Neural cell (in vitro differentiated cells): Measurements from ENCODE around the gene RGS17. TPM values are rescaled to one million over a fixed set of nuclear protein-coding genes. Genes with fewer than 3 reads are reported as not detected.
"Not testable (repeated sequence)": the region's sequence is repeated elsewhere in the genome, so short reads cannot be mapped to it uniquely, and the experiment has no call there.

Experiments used
- H2AFZ ChIP-seq: fragments of 200-600, 300-800 bp; sonication (generic), shearing (Covaris generic); 2 replicates; pipeline ENCODE4 v1.6.0; 2014; ENCODE audit warnings: low read depth, mild to moderate bottlenecking, antibody characterized with exemption, low read length, moderate library complexity
- H3F3A ChIP-seq: fragments of 200-600 bp; shearing (Covaris generic); 2 replicates; pipeline ENCODE4 v1.6.1; 2016; ENCODE audit warnings: mild to moderate bottlenecking, moderate library complexity, mixed read lengths, antibody characterized with exemption, low read length; ENCODE audit not compliant: insufficient read depth, poor library complexity, severe bottlenecking
- H3K27ac ChIP-seq: fragments of 200-600, 300-800 bp; sonication (generic), shearing (Covaris generic); 2 replicates; pipeline ENCODE4 v1.5.1; 2014; ENCODE audit warnings: mild to moderate bottlenecking, low read length, moderate library complexity
- H3K27me3 ChIP-seq: fragments of 300-800, 200-600 bp; sonication (generic), shearing (Covaris generic); 2 replicates; pipeline ENCODE4 v1.6.0; 2014; ENCODE audit warnings: mild to moderate bottlenecking, low read depth, low read length, moderate library complexity; ENCODE audit not compliant: insufficient read depth
- H3K36me3 ChIP-seq: fragments of 300-800, 200-600 bp; sonication (generic), shearing (Covaris generic); 2 replicates; pipeline ENCODE4 v1.5.1; 2014; ENCODE audit warnings: mild to moderate bottlenecking, antibody characterized with exemption, low read length, moderate library complexity; ENCODE audit not compliant: insufficient read depth
- H3K4me2 ChIP-seq: fragments of 300-800, 200-600 bp; sonication (generic), shearing (Covaris generic); 2 replicates; pipeline ENCODE4 v1.6.0; 2014; ENCODE audit warnings: mild to moderate bottlenecking, low read length
- H3K4me3 ChIP-seq: fragments of 300-800, 200-600 bp; sonication (generic), shearing (Covaris generic); 2 replicates; pipeline ENCODE4 v1.5.1; 2014; ENCODE audit warnings: mild to moderate bottlenecking, low read length, moderate library complexity
- H3K79me2 ChIP-seq: fragments of 200-600 bp; shearing (Covaris generic); replicated peaks from 2 replicates; pipeline ENCODE4 v1.6.0; 2014; ENCODE audit warnings: mild to moderate bottlenecking, low read length, moderate library complexity; ENCODE audit not compliant: insufficient read depth
- H3K9ac ChIP-seq: fragments of 300-800, 200-600 bp; sonication (generic), shearing (Covaris generic); 2 replicates; pipeline ENCODE4 v1.6.1; 2016; ENCODE audit warnings: mild to moderate bottlenecking, low read length, mixed read lengths
- H3K9me2 ChIP-seq: fragments of 200-600 bp; shearing (Covaris generic); 2 replicates; pipeline ENCODE4 v1.6.1; 2016; ENCODE audit warnings: mild to moderate bottlenecking, low read length, mixed read lengths; ENCODE audit not compliant: insufficient read depth
- H3K9me3 ChIP-seq: fragments of 200-600, 300-800 bp; sonication (generic), shearing (Covaris generic); 2 replicates; pipeline ENCODE4 v1.6.1; 2016; ENCODE audit warnings: mild to moderate bottlenecking, mixed run types, low read length, moderate library complexity, mixed read lengths
- H4K20me1 ChIP-seq: fragments of 200-600 bp; shearing (Covaris generic); 2 replicates; pipeline ENCODE4 v1.6.1; 2016; ENCODE audit warnings: mild to moderate bottlenecking, mixed run types; ENCODE audit not compliant: insufficient read depth
- EP300 ChIP-seq: fragments of 450-650 bp; conservative IDR thresholded peaks from 2 replicates; pipeline ENCODE4 v1.6.1; 2014; ENCODE audit warnings: antibody characterized with exemption, mild to moderate bottlenecking, moderate library complexity; ENCODE audit not compliant: poor library complexity, severe bottlenecking
- EZH2 ChIP-seq: fragments of 200-600, 300-800 bp; shearing (Covaris generic), sonication (generic); IDR thresholded peaks from 2 replicates; pipeline ENCODE4 v1.6.1; 2014; ENCODE audit warnings: antibody characterized with exemption, low read length, borderline replicate concordance, mild to moderate bottlenecking; ENCODE audit not compliant: insufficient read depth, poor library complexity, severe bottlenecking
- MXI1 ChIP-seq: fragments of 450-650 bp; conservative IDR thresholded peaks from 2 replicates; pipeline ENCODE4 v1.6.1; 2014; ENCODE audit warnings: antibody characterized with exemption, mild to moderate bottlenecking; ENCODE audit not compliant: poor library complexity, severe bottlenecking
- POLR2AphosphoS5 ChIP-seq: IDR thresholded peaks from 2 replicates; pipeline ENCODE4 v1.6.1; 2012
- RAD21 ChIP-seq: fragments of 450-650 bp; conservative IDR thresholded peaks from 2 replicates; pipeline ENCODE4 v1.6.1; 2014; ENCODE audit warnings: antibody characterized with exemption, mild to moderate bottlenecking, moderate library complexity
- SMC3 ChIP-seq: fragments of 450-650 bp; conservative IDR thresholded peaks from 2 replicates; pipeline ENCODE4 v1.6.1; 2014; ENCODE audit warnings: antibody characterized with exemption, mild to moderate bottlenecking, moderate library complexity; ENCODE audit not compliant: poor library complexity
- TAF1 ChIP-seq: IDR thresholded peaks from 2 replicates; pipeline ENCODE4 v1.6.1; 2012; ENCODE audit warnings: low read depth
- polyA plus RNA-seq: library from polyadenylated mRNA; depleted of rRNA; stranded (reverse); fragments of >200 nt; gene quantifications from 2 replicates; pipeline ENCODE4 v1.2.3, GENCODE V29; 2014
- TF ChIP-seq, protein P1 (sequence below): IDR thresholded peaks from 2 replicates; pipeline ENCODE4 v1.6.1; 2012; ENCODE audit warnings: borderline replicate concordance
- TF ChIP-seq, protein P2 (sequence below): fragments of 450-650 bp; IDR thresholded peaks from 2 replicates; pipeline ENCODE4 v1.5.1; 2014; ENCODE audit warnings: antibody characterized with exemption, mild to moderate bottlenecking, moderate library complexity; ENCODE audit not compliant: poor library complexity, severe bottlenecking

RGS17 gene
- polyA plus RNA-seq, 1 donor from 2014 or later, result 44.9 TPM

DNA sequence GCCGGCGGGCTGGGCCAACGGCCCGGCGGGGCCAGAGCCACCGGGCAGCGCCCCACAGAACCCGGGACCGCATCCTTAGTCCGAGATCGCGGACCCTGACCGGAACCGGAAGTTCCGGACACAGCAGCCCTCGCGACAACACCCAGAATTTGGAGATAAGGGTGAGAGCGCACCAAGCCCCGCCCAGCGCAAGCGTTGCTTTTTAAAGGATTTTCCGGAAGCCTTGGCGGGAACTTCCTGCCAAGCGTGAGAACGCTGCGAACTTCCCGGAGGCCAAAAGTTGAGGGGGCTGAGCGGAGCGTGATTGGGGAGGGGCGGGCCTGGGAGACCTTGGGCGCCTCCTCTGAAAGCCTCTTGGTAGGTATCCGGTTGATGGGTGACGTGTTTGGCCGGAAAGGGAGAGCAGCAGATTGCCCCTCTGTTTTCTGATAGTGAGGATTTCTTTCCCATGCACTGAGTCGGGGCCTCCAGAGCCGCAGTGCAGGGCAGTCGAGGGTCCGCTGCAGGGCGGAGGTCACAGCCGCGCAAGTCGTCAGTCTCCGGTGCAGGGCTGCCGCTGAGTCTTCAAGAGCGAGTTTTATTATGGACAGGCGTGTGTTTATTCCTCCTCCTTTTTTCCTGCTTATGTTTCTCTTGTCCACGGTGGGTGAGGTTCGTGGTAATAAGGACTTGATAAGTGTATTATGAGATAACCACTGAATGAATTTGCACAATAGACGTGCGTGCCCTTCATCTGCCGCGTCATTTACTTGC, 128.3 kb downstream of the RGS17 start, which contains the start of gene MTRF1L:
Gene MTRF1L (minus strand): TSS at position 97 of the 753 bp plus-strand sequence. CDS start 24 bp downstream, at position 73.
- Histone ChIP-seq H2AFZ (peak within 1 kb of the TSS; percentile 54), H4K20me1 (no peaks in the 10 kb centered on the region), H3F3A (peaks cover 6% of the 10 kb centered on the region), H3K79me2 (peaks cover 53% of the 10 kb centered on the region), H3K27me3 (no peaks in the 10 kb centered on the region), H3K27ac (peak within 1 kb of the TSS; percentile 51), H3K4me2 (peak within 1 kb of the TSS; percentile 97), H3K4me3 (peak within 1 kb of the TSS; percentile 84), H3K36me3 (no peaks in the 10 kb centered on the region), H3K9ac (peak within 1 kb of the TSS; percentile 70), H3K9me3 (no peaks in the 10 kb centered on the region), H3K9me2 (no peaks in the 10 kb centered on the region)
- TF ChIP-seq SMC3 (no peak), MXI1 (peak; percentile 90), POLR2AphosphoS5 (peak; percentile 68), RAD21 (no peak)
- TF ChIP-seq, protein P1, sequence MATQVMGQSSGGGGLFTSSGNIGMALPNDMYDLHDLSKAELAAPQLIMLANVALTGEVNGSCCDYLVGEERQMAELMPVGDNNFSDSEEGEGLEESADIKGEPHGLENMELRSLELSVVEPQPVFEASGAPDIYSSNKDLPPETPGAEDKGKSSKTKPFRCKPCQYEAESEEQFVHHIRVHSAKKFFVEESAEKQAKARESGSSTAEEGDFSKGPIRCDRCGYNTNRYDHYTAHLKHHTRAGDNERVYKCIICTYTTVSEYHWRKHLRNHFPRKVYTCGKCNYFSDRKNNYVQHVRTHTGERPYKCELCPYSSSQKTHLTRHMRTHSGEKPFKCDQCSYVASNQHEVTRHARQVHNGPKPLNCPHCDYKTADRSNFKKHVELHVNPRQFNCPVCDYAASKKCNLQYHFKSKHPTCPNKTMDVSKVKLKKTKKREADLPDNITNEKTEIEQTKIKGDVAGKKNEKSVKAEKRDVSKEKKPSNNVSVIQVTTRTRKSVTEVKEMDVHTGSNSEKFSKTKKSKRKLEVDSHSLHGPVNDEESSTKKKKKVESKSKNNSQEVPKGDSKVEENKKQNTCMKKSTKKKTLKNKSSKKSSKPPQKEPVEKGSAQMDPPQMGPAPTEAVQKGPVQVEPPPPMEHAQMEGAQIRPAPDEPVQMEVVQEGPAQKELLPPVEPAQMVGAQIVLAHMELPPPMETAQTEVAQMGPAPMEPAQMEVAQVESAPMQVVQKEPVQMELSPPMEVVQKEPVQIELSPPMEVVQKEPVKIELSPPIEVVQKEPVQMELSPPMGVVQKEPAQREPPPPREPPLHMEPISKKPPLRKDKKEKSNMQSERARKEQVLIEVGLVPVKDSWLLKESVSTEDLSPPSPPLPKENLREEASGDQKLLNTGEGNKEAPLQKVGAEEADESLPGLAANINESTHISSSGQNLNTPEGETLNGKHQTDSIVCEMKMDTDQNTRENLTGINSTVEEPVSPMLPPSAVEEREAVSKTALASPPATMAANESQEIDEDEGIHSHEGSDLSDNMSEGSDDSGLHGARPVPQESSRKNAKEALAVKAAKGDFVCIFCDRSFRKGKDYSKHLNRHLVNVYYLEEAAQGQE, result peak; percentile 2
- TF ChIP-seq, protein P2, sequence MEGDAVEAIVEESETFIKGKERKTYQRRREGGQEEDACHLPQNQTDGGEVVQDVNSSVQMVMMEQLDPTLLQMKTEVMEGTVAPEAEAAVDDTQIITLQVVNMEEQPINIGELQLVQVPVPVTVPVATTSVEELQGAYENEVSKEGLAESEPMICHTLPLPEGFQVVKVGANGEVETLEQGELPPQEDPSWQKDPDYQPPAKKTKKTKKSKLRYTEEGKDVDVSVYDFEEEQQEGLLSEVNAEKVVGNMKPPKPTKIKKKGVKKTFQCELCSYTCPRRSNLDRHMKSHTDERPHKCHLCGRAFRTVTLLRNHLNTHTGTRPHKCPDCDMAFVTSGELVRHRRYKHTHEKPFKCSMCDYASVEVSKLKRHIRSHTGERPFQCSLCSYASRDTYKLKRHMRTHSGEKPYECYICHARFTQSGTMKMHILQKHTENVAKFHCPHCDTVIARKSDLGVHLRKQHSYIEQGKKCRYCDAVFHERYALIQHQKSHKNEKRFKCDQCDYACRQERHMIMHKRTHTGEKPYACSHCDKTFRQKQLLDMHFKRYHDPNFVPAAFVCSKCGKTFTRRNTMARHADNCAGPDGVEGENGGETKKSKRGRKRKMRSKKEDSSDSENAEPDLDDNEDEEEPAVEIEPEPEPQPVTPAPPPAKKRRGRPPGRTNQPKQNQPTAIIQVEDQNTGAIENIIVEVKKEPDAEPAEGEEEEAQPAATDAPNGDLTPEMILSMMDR, result peak; percentile 35

DNA sequence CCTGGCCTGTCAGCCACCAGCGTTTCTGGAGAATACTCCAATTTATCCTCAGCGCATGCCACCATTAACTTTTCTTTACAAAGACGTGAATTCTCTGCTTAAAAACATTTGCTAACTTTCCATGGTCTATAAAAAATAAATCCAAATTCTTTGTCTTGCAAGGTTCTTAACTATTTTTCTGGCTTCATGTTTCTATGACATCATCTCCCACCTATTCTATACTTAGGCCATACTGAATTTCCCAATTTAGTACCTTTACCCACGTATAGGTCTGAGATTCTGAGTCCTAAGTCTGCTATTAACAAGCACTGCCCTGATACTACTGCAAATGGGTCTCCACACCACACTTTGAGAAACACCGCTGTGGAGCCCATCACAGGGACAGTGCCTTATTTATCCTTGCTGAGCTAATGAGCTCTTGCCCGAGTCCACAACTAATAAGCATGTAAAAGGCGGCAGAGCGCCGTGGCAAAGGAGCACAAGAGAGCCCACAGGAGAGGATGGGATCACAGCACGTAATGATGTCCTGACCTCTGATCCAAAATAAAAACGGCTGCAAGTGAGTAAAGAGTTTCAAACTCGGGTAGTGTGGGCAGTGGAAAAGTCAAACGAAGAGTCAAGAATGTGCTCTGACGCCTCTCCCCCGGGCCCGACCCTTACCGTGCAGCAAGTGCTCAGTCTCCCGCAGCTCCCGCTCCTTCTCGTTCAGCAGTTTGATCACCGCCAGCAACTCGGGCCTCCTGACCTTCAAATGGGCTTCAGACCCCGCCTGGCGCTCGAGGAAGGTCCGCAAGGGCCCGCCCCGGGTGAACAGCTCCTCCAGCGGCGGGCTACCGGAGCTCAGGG, 129.1 kb downstream of the RGS17 start:
- peaks cover 53% of the 10 kb centered on the region for H3K79me2 ChIP-seq
- H3K9ac ChIP-seq, result peak overlapping the region; percentile 70
- H3K36me3 ChIP-seq, result no peaks in the 10 kb centered on the region
- H3K9me2 ChIP-seq, result no peaks in the 10 kb centered on the region
- peak overlapping the region; percentile 84 for H3K4me2 ChIP-seq
- peak overlapping the region; percentile 51 for H3K27ac ChIP-seq
- TF ChIP-seq, protein P2, result no peak
- TF ChIP-seq EZH2 (no peak), MXI1 (no peak), TAF1 (no peak), SMC3 (no peak), POLR2AphosphoS5 (no peak), RAD21 (no peak), EP300 (no peak)
- TF ChIP-seq, protein P1, result no peak
- H2AFZ ChIP-seq, result peak overlapping the region; percentile 54
- no peaks in the 10 kb centered on the region for H3K27me3 ChIP-seq
- H3F3A ChIP-seq, result peaks cover 6% of the 10 kb centered on the region
- no peaks in the 10 kb centered on the region for H3K9me3 ChIP-seq
- H4K20me1 ChIP-seq, result no peaks in the 10 kb centered on the region
- peak overlapping the region; percentile 84 for H3K4me3 ChIP-seq

DNA sequence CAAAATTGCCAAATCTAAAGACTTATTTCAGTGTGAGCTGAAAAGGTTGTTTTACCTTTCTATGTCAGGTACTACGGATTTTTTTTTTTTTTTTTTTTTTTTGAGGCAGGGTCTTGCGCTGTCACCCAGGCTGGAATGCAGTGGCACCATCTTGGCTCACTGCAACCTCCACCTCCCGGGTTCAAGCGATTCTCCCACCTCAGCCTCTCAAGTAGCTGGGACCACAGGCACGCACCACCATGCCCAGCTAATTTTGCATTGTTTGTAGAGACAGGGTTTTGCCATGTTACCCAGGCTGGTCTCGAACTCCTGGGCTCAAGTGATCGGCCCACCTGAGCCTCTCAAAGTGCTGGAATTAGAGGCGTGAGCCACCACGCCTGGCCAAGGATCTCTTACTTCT, 130.3 kb downstream of the RGS17 start:
- H3K36me3 ChIP-seq, H2AFZ ChIP-seq, H3K27ac ChIP-seq, H4K20me1 ChIP-seq, H3K9ac ChIP-seq, H3K9me3 ChIP-seq, H3F3A ChIP-seq, H3K9me2 ChIP-seq, H3K27me3 ChIP-seq: not testable (repeated sequence)
- Histone ChIP-seq H3K79me2 (peaks cover 53% of the 10 kb centered on the region), H3K4me2 (peak overlapping the region; percentile 84), H3K4me3 (peak overlapping the region; percentile 84)
